Tibial nerve (tissue), 4 donors: ENCODE results near the gene RNF40. TPM values are rescaled to one million over a fixed set of nuclear protein-coding genes. Genes with fewer than 3 reads are reported as not detected.

Experiments
- DNase-seq, 2 donors: peaks; one replicate each; pipeline ENCODE4 v3.0.0-alpha.2; 2019; ENCODE audit warnings: low spot score in 2 of 2
- H3K27ac ChIP-seq, 4 donors: fragments of 200-600 bp; sonication (generic) in 3 of 4; one replicate each; pipeline ENCODE4 v1.5.1; 2017 to 2019; ENCODE audit warnings: mild to moderate bottlenecking in 1 of 4
- H3K27me3 ChIP-seq, 2 donors: fragments of 200-600 bp; sonication (generic) in 1 of 2; one replicate each; pipeline versions ENCODE4 v1.5.1 to v1.6.0; 2017 to 2019
- H3K36me3 ChIP-seq, 3 donors: fragments of 200-600 bp; sonication (generic); one replicate each; pipeline ENCODE4 v1.5.1; 2018 to 2019
- H3K4me1 ChIP-seq, 4 donors: fragments of 200-600 bp; sonication (generic) in 3 of 4; one replicate each; pipeline ENCODE4 v1.5.1; 2017 to 2019
- H3K4me3 ChIP-seq, 4 donors: fragments of 200-600 bp; sonication (generic) in 3 of 4; one replicate each; pipeline ENCODE4 v1.5.1; 2017 to 2019; ENCODE audit warnings: mild to moderate bottlenecking in 1 of 4, moderate library complexity in 1 of 4
- H3K9me3 ChIP-seq, 4 donors: fragments of 200-600 bp; sonication (generic) in 3 of 4; one replicate each; pipeline ENCODE4 v1.5.1; 2017 to 2019
- EP300 ChIP-seq, 2 donors: sonication (generic); formaldehyde crosslinking; IDR thresholded peaks; one replicate each; pipeline ENCODE4 v1.6.1; 2017; ENCODE audit warnings: antibody characterized with exemption in 2 of 2, mild to moderate bottlenecking in 1 of 2
- POLR2A ChIP-seq, 2 donors: fragments of 450-650 bp; IDR thresholded peaks; one replicate each; pipeline ENCODE4 v1.6.1; 2017; ENCODE audit warnings: antibody characterized with exemption in 2 of 2, mild to moderate bottlenecking in 2 of 2, moderate library complexity in 2 of 2
- WGBS, 2 donors: methylation state at CpG; one replicate each; pipeline ENCODE4 v1.1.5; 2018; 5-methylcytosine and 5-hydroxymethylcytosine counted together
- total RNA-seq, 4 donors: library from RNA; depleted of rRNA; stranded (reverse); fragments of >200 nt; gene quantifications; one replicate each; pipeline ENCODE4 v1.1.0, GENCODE V29; 2016
- TF ChIP-seq, protein P1 (sequence below), 5 experiments: fragments of 200-600 bp in 3 of 5; fragments of 450-650 bp in 2 of 5; sonication (generic) in 3 of 5; IDR thresholded peaks; one replicate each; pipeline ENCODE4 v1.5.1; 2016 to 2019; ENCODE audit warnings: antibody characterized with exemption in 5 of 5, mild to moderate bottlenecking in 3 of 5, moderate library complexity in 2 of 5

RNF40 gene
- total RNA-seq, 4 donors from 2014 or later = 71.7 to 127 (median 91.5) TPM

DNA sequence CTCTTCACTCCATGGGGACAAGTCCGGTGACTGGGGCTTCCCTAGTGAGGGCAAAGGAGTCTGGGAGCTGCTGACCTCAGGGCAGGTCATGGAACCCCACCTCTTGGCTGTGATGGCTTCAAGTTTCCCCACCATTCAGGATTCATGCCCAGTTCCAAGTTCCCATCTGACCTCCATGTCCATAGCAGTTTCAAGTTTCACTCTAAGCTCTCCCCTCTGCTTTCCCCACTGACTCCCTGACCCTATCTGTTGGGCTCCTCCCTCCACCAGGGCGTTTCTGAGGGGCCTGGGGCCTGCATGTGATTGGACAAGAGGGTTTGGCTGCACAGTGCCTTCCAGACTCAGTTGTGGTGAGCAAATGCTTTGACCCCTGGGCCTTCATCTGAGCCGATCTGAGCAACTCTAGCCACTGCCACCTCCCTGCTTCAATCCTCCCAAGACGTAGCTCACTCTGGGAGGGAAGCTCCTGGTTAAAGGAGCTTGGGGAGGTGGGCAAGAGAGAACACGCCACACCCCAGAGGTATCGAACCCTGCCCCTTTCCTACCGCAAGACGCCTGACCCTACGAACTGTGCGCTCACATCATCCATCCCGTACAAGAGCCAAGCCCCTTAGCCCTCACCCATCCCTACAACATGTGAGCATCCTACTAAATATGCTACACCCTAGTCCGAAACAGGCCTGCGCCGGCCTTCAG is 16.6 kb downstream of the RNF40 start:
- peaks cover 0 to 54% (median 15%) of the 10 kb centered on the region in 4 donors for H3K4me1 ChIP-seq
- peak overlapping the region in 3 of 4 donors; percentile 51 to 75 (median 74) for H3K27ac ChIP-seq
- peaks cover 0 to 45% (median 13%) of the 10 kb centered on the region in 3 donors for H3K36me3 ChIP-seq
- H3K4me3 ChIP-seq = no peak overlapping the region
- 61 to 73% methylated on average over 14 of the region's 14 CpGs for WGBS, 2 donors
- peak in 1 of 2 donors; percentile 56 for DNase-seq
- H3K9me3 ChIP-seq = no peaks in the 10 kb centered on the region
- H3K27me3 ChIP-seq = no peaks in the 10 kb centered on the region
- TF ChIP-seq, protein P1, sequence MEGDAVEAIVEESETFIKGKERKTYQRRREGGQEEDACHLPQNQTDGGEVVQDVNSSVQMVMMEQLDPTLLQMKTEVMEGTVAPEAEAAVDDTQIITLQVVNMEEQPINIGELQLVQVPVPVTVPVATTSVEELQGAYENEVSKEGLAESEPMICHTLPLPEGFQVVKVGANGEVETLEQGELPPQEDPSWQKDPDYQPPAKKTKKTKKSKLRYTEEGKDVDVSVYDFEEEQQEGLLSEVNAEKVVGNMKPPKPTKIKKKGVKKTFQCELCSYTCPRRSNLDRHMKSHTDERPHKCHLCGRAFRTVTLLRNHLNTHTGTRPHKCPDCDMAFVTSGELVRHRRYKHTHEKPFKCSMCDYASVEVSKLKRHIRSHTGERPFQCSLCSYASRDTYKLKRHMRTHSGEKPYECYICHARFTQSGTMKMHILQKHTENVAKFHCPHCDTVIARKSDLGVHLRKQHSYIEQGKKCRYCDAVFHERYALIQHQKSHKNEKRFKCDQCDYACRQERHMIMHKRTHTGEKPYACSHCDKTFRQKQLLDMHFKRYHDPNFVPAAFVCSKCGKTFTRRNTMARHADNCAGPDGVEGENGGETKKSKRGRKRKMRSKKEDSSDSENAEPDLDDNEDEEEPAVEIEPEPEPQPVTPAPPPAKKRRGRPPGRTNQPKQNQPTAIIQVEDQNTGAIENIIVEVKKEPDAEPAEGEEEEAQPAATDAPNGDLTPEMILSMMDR (IDR thresholded peaks at IDR 0.05) = no peak
- peak in 1 of 2 donors; percentile 10 for TF ChIP-seq EP300 (IDR thresholded peaks at IDR 0.05)
- TF ChIP-seq POLR2A (IDR thresholded peaks at IDR 0.05) = no peak

DNA sequence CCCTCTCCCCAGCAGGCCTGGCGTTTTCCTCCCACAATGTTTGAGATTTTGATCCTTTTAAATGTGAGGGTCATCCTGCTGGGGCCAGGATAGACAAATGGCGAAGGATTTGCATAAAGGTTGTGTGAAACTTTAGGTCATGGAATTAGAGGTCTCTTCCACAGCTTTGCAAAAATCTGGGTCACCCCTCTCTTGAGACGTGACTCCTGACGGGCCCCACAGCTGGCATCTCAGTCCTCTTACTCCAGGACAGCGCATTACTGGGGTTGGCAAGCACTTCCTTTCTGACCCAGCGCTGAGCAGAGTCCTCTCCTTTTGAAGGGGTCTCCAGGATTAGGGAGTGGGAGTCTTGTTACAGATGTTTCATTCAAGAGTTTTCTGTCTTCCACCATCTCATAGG is 17.5 kb downstream of the RNF40 start:
- TF ChIP-seq POLR2A (IDR thresholded peaks at IDR 0.05) = no peak
- TF ChIP-seq, protein P1 (IDR thresholded peaks at IDR 0.05) = no peak
- TF ChIP-seq EP300 (IDR thresholded peaks at IDR 0.05) = no peak
- H3K9me3 ChIP-seq = no peaks in the 10 kb centered on the region
- DNase-seq = no peak
- WGBS, 2 donors = 82 to 87% methylated on average over 6 of the region's 6 CpGs
- H3K4me1 ChIP-seq = peaks cover 0 to 55% (median 14%) of the 10 kb centered on the region in 4 donors
- H3K36me3 ChIP-seq = peaks cover 0 to 47% (median 13%) of the 10 kb centered on the region in 3 donors
- peak overlapping the region in 3 of 4 donors; percentile 51 to 75 (median 74) for H3K27ac ChIP-seq
- H3K27me3 ChIP-seq = no peaks in the 10 kb centered on the region
- H3K4me3 ChIP-seq = no peak overlapping the region

DNA sequence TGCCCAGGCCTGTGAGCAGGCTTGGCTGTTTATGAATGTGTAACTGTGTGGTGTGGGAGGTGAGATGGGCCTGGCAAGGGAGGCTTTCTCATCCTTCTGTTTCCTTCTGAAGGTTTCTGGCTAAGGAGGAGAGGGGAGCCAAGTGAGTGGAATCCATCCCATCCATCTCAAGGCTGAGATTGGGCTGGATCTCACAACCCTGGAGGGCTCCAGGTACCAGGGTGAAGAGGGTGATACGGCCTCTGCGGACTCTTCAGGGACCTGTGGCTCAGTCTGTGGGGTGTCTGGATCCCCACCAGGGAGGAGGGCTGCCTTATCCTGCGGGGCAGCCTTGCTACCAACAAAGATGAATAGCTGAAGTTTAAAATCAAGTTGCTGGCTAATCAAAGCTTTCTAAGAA is 17.9 kb downstream of the RNF40 start:
- H3K4me3 ChIP-seq = no peak overlapping the region
- H3K27ac ChIP-seq = peak overlapping the region in 2 of 4 donors; percentile 51 to 75
- no peaks in the 10 kb centered on the region for H3K9me3 ChIP-seq
- TF ChIP-seq EP300 (IDR thresholded peaks at IDR 0.05) = no peak
- TF ChIP-seq, protein P1 (IDR thresholded peaks at IDR 0.05) = no peak
- no peak for TF ChIP-seq POLR2A (IDR thresholded peaks at IDR 0.05)
- peaks cover 0 to 47% (median 13%) of the 10 kb centered on the region in 3 donors for H3K36me3 ChIP-seq
- H3K27me3 ChIP-seq = no peaks in the 10 kb centered on the region
- no peak for DNase-seq
- H3K4me1 ChIP-seq = peaks cover 0 to 55% (median 11%) of the 10 kb centered on the region in 4 donors
- WGBS, 2 donors = 81 to 89% methylated on average over 3 of the region's 3 CpGs

DNA sequence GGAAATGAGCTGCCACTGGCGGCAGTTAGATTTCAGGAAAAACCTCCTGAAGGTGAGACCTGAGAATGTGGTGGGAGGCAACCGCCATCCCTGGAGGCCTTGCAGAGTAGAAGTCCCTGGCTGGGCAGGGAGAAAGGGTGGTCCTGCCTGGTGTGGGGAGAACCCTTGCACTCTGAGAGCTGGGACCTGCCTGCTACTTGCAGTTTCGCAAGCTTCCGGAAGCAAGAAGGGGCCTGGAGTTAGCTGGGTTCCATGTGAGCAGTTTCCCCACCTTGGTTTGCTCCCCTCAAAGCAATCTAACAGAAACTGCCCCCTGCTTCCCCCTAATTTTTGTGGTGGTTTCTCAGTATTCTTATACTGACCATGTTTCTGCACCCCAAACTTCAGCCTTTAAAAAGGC is 18.4 kb downstream of the RNF40 start:
- Histone ChIP-seq H3K27ac (peak overlapping the region in 1 of 4 donors; percentile 75), H3K27me3 (no peaks in the 10 kb centered on the region), H3K4me3 (no peak overlapping the region), H3K9me3 (no peaks in the 10 kb centered on the region), H3K36me3 (peaks cover 0 to 47% (median 13%) of the 10 kb centered on the region in 3 donors), H3K4me1 (peaks cover 0 to 59% (median 9%) of the 10 kb centered on the region in 4 donors)
- WGBS, 2 donors = 67 to 79% methylated on average over 4 of the region's 4 CpGs
- TF ChIP-seq POLR2A (IDR thresholded peaks at IDR 0.05) (no peak), EP300 (IDR thresholded peaks at IDR 0.05) (no peak)
- DNase-seq = no peak

DNA sequence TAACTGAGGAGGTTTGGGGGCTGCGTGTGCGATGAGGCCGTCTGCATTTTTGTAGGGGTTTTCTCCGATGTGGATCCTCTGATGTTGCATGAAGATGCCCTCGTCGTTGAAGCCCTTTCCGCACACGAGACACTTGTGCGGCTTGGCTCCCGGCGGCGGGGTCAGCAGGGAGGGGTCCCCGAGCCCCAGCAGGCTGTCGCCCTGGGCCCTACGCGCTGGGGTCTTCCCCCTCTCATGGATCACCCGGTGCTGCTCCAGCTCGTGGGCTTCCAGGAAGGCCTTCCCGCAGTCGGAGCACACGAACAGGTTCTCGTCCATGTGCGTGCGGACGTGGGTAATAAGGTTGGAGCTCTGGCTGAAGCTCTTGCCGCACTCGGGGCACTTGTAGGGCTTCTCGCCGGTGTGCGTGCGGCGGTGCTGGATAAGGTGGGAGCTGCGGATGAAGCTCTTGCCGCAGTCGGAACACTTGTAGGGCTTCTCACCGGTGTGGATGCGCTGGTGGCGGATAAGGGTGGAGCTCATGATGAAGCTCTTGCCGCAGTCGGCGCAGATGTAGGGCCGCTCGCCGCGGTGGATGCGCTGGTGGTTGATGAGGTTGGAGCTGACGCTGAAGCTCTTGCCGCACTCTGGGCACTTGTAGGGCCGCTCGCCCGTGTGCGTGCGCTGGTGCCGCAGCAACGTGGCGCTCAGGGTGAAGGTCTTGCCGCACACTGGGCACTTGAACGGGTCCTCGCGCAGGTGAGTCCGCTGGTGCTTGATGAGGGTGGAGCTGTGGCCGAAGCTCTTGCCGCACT is 20.6 kb downstream of the RNF40 start:
- Histone ChIP-seq H3K27ac (no peak overlapping the region), H3K27me3 (no peaks in the 10 kb centered on the region), H3K4me1 (peaks cover 0 to 53% (median 11%) of the 10 kb centered on the region in 4 donors), H3K9me3 (no peaks in the 10 kb centered on the region), H3K36me3 (peaks cover 0 to 47% (median 13%) of the 10 kb centered on the region in 3 donors), H3K4me3 (no peak overlapping the region)
- TF ChIP-seq, protein P1 (IDR thresholded peaks at IDR 0.05) = no peak
- TF ChIP-seq EP300 (IDR thresholded peaks at IDR 0.05) (no peak), POLR2A (IDR thresholded peaks at IDR 0.05) (no peak)
- no peak for DNase-seq
- 94% methylated on average over 45 to 61 of the region's 63 CpGs for WGBS, 2 donors
